NCI-H510A treated with DMSO at 0.1 percent for 48 hours (cell line): ENCODE data around the gene CPA2.

Experiments used
- DNase-seq: peaks from one replicate; lab custom pipeline; 2025; lab: John Stamatoyannopoulos, UW

CPA2 gene

GRCh38 chr7:130279906-130280305 is 13.2 kb downstream of the CPA2 start:
- DNase-seq = no peak

GRCh38 chr7:130281260-130281659 is 14.6 kb downstream of the CPA2 start:
- no peak for DNase-seq

GRCh38 chr7:130286881-130287280 is 20.2 kb downstream of the CPA2 start:
- DNase-seq = peak; percentile 7

GRCh38 chr7:130288168-130288567 is 21.5 kb downstream of the CPA2 start:
- no peak for DNase-seq

- no peak for DNase-seq
Measured at GRCh38 chr7:130288829-130289228, 22.2 kb downstream of the CPA2 start.

- no peak for DNase-seq
Measured at GRCh38 chr7:130289478-130289877, 22.8 kb downstream of the CPA2 start.

GRCh38 chr7:130290745-130291144 is 24.1 kb downstream of the CPA2 start:
- DNase-seq = no peak

GRCh38 chr7:130292682-130293257 is 26.1 kb downstream of the CPA2 start, which contains the start of gene CPA4:
TSS of gene CPA4 (plus strand) at chr7:130293161. CDS start at chr7:130293181, 20 bp downstream.
- DNase-seq = no peak

GRCh38 chr7:130293521-130293920 is 26.9 kb downstream of the CPA2 start:
- DNase-seq = no peak

- no peak for DNase-seq
Measured at GRCh38 chr7:130294314-130294713, 27.7 kb downstream of the CPA2 start.

GRCh38 chr7:130296221-130296951 is 29.7 kb downstream of the CPA2 start:
- no peak for DNase-seq

- DNase-seq = peak; percentile 64
Measured at GRCh38 chr7:130297628-130298543, 31.2 kb downstream of the CPA2 start.

GRCh38 chr7:130298544-130299326 is 32.1 kb downstream of the CPA2 start:
- DNase-seq = no peak

GRCh38 chr7:130299866-130300265 is 33.2 kb downstream of the CPA2 start:
- DNase-seq = no peak

- DNase-seq = no peak
Measured at GRCh38 chr7:130301501-130302020, 34.9 kb downstream of the CPA2 start.

GRCh38 chr7:130302649-130303048 is 36.0 kb downstream of the CPA2 start:
- DNase-seq = no peak

- no peak for DNase-seq
Measured at GRCh38 chr7:130303127-130303526, 36.5 kb downstream of the CPA2 start.

GRCh38 chr7:130303551-130303950 is 36.9 kb downstream of the CPA2 start:
- no peak for DNase-seq

GRCh38 chr7:130303982-130304381 is 37.3 kb downstream of the CPA2 start:
- no peak for DNase-seq

GRCh38 chr7:130304878-130305277 is 38.2 kb downstream of the CPA2 start:
- no peak for DNase-seq

- no peak for DNase-seq
Measured at GRCh38 chr7:130305433-130306042, 38.9 kb downstream of the CPA2 start.
